Lower leg skin (tissue), 4 donors: ENCODE data around the gene HOXD11. TPM values are rescaled to one million over a fixed set of nuclear protein-coding genes. Genes with fewer than 3 reads are reported as not detected.

Source experiments
- DNase-seq, 2 donors: peaks; one replicate each; pipeline ENCODE4 v3.0.0-alpha.2; 2019; ENCODE audit warnings: low spot score in 2 of 2
- H3K4me3 ChIP-seq: fragments of 200-600 bp; sonication (generic); 2 replicates; pipeline ENCODE4 v1.5.1; 2017; ENCODE audit warnings: mild to moderate bottlenecking, low read depth; ENCODE audit not compliant: poor library complexity, severe bottlenecking
- POLR2A ChIP-seq, 2 donors: fragments of 450-650 bp; IDR thresholded peaks; one replicate each; pipeline ENCODE4 v1.6.1; 2016 to 2017; ENCODE audit warnings: antibody characterized with exemption in 2 of 2, mild to moderate bottlenecking in 1 of 2, moderate library complexity in 1 of 2
- WGBS, 2 donors: methylation state at CpG; one replicate each; pipeline ENCODE4 v1.1.5; 2018; 5-methylcytosine and 5-hydroxymethylcytosine counted together
- intact Hi-C: fragments of 100-400 bp; cut with DNase I; formaldehyde crosslinking; loops from one replicate; pipeline ENCODE4 v1.15.0; 2023; ENCODE audit warnings: low total_unique reads
- total RNA-seq, 4 donors: library from RNA; depleted of rRNA; stranded (reverse); fragments of >200 nt; gene quantifications; one replicate each; pipeline ENCODE4 v1.1.0, GENCODE V29; 2016
- TF ChIP-seq, protein P1 (sequence below), 3 donors: fragments of 450-650 bp; IDR thresholded peaks; one replicate each; pipeline ENCODE4 v1.5.1; 2016; ENCODE audit warnings: antibody characterized with exemption in 3 of 3, mild to moderate bottlenecking in 3 of 3, moderate library complexity in 2 of 3

Gene HOXD11
- total RNA-seq, 4 donors from 2014 or later = 0.23 TPM; not detected in 3

- no peak overlapping the region for H3K4me3 ChIP-seq
- 29 to 30% methylated on average over 5 of the region's 5 CpGs for WGBS, 2 donors
- intact Hi-C loops = no loop called here
- no peak for DNase-seq
- TF ChIP-seq, protein P1, sequence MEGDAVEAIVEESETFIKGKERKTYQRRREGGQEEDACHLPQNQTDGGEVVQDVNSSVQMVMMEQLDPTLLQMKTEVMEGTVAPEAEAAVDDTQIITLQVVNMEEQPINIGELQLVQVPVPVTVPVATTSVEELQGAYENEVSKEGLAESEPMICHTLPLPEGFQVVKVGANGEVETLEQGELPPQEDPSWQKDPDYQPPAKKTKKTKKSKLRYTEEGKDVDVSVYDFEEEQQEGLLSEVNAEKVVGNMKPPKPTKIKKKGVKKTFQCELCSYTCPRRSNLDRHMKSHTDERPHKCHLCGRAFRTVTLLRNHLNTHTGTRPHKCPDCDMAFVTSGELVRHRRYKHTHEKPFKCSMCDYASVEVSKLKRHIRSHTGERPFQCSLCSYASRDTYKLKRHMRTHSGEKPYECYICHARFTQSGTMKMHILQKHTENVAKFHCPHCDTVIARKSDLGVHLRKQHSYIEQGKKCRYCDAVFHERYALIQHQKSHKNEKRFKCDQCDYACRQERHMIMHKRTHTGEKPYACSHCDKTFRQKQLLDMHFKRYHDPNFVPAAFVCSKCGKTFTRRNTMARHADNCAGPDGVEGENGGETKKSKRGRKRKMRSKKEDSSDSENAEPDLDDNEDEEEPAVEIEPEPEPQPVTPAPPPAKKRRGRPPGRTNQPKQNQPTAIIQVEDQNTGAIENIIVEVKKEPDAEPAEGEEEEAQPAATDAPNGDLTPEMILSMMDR (IDR thresholded peaks at IDR 0.05) = no peak
- no peak for TF ChIP-seq POLR2A (IDR thresholded peaks at IDR 0.05)
Measured at GRCh38 chr2:176095421-176095820, 11.7 kb upstream of the HOXD11 start.

- intact Hi-C loops = no loop called here
- DNase-seq = peak in 1 of 2 donors; percentile 54
- WGBS, 2 donors = 13 to 20% methylated on average over 16 of the region's 16 CpGs
- no peak overlapping the region for H3K4me3 ChIP-seq
- TF ChIP-seq, protein P1 (IDR thresholded peaks at IDR 0.05) = no peak
- no peak for TF ChIP-seq POLR2A (IDR thresholded peaks at IDR 0.05)
Measured at GRCh38 chr2:176096243-176096985, 10.7 kb upstream of the HOXD11 start.

- no peak for TF ChIP-seq POLR2A (IDR thresholded peaks at IDR 0.05)
- TF ChIP-seq, protein P1 (IDR thresholded peaks at IDR 0.05) = peak in 1 of 3 donors; percentile 37
- 2 to 4% methylated on average over 44 to 45 of the region's 45 CpGs for WGBS, 2 donors
- intact Hi-C loops = no loop called here
- DNase-seq = peak; percentile 52 to 92
- no peak overlapping the region for H3K4me3 ChIP-seq
Measured at GRCh38 chr2:176096986-176097819, 9.9 kb upstream of the HOXD11 start.

DNA sequence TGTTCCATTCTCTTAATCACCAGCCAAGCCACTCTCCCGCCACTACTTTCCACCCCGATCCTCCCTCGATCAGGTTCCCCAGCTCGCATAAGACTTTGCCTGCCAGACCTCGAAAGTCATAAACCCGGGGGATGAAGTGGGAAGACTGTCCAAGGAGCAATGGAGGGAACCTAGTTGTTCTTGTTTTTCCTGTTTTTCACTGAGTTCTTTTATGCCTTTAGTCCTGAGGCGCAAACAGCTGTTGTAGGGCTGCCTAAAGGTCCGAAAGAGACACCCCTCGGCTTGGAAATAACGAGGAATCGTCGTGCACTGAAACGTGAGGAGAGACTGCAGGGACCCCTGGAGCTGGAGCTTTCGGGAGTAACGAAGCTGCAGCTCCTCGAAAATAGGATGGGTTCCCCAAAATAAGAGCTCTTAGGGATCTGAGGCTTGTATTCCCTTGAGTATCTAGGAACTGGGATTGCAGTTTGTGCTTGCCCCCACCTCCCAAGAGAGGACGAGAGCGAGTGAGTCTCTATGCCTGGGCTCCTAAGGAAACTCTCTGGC, 9.2 kb upstream of the HOXD11 start:
- 2 to 3% methylated on average over 18 of the region's 18 CpGs for WGBS, 2 donors
- H3K4me3 ChIP-seq = no peak overlapping the region
- peak in 1 of 2 donors; percentile 56 for DNase-seq
- intact Hi-C loops = no loop called here
- TF ChIP-seq POLR2A (IDR thresholded peaks at IDR 0.05) = no peak
- TF ChIP-seq, protein P1 (IDR thresholded peaks at IDR 0.05) = no peak

- intact Hi-C loops = no loop called here
- TF ChIP-seq, protein P1 (IDR thresholded peaks at IDR 0.05) = no peak
- no peak for TF ChIP-seq POLR2A (IDR thresholded peaks at IDR 0.05)
- peak in 1 of 2 donors; percentile 83 for DNase-seq
- 8 to 12% methylated on average over 24 to 34 of the region's 35 CpGs for WGBS, 2 donors
- no peak overlapping the region for H3K4me3 ChIP-seq
Measured at GRCh38 chr2:176098366-176099158, 8.5 kb upstream of the HOXD11 start.
